Measurements from ENCODE around the gene CNOT11. TPM values are rescaled to one million over a fixed set of nuclear protein-coding genes. Genes with fewer than 3 reads are reported as not detected.

CNOT11 gene
- total RNA-seq, 1 donor from 2014 or later: 29.3 TPM

GRCh38 chr2:101299604-101300003, 46.9 kb downstream of the CNOT11 start:
- Histone ChIP-seq H3K4me3 (no peak overlapping the region), H3K4me1 (peaks cover 76% of the 10 kb centered on the region), H3K27ac (no peak overlapping the region), H3K27me3 (ENCODE audit: low read depth) (no peaks in the 10 kb centered on the region), H3K36me3 (peaks cover 24% of the 10 kb centered on the region), H3K9me3 (no peaks in the 10 kb centered on the region)
- intact Hi-C loops (cut with DNase I): no loop called here
- TF ChIP-seq CTCF (IDR thresholded peaks at IDR 0.05): no peak
- ATAC-seq (no peak), DNase-seq (no peak)

- H3K27me3 ChIP-seq (ENCODE audit: low read depth): no peaks in the 10 kb centered on the region
- H3K9me3 ChIP-seq: no peaks in the 10 kb centered on the region
- DNase-seq (no peak), ATAC-seq (no peak)
- TF ChIP-seq CTCF (IDR thresholded peaks at IDR 0.05): no peak
- intact Hi-C loops (cut with DNase I): no loop called here
- no peak overlapping the region for H3K27ac ChIP-seq
- peaks cover 76% of the 10 kb centered on the region for H3K4me1 ChIP-seq
- peak overlapping the region; percentile 4 for H3K4me3 ChIP-seq
- peaks cover 18% of the 10 kb centered on the region for H3K36me3 ChIP-seq
Observed at GRCh38 chr2:101300164-101300563, 47.5 kb downstream of the CNOT11 start.

GRCh38 chr2:101300836-101301235, 48.1 kb downstream of the CNOT11 start:
- no peak for TF ChIP-seq CTCF (IDR thresholded peaks at IDR 0.05)
- Histone ChIP-seq H3K4me3 (peak overlapping the region; percentile 4), H3K36me3 (peaks cover 17% of the 10 kb centered on the region), H3K27ac (no peak overlapping the region), H3K27me3 (ENCODE audit: low read depth) (no peaks in the 10 kb centered on the region), H3K9me3 (no peaks in the 10 kb centered on the region), H3K4me1 (peaks cover 79% of the 10 kb centered on the region)
- ATAC-seq: peak in 1 of 2 donors; percentile 38
- intact Hi-C loops (cut with DNase I): no loop called here
- no peak for DNase-seq

- Histone ChIP-seq H3K27me3 (ENCODE audit: low read depth) (no peaks in the 10 kb centered on the region), H3K4me3 (no peak overlapping the region), H3K36me3 (peaks cover 17% of the 10 kb centered on the region), H3K9me3 (no peaks in the 10 kb centered on the region), H3K4me1 (peaks cover 77% of the 10 kb centered on the region), H3K27ac (no peak overlapping the region)
- intact Hi-C loops (cut with DNase I): no loop called here
- TF ChIP-seq CTCF (IDR thresholded peaks at IDR 0.05): no peak
- DNase-seq: no peak
- ATAC-seq: no peak
Observed at GRCh38 chr2:101302016-101302415, 49.3 kb downstream of the CNOT11 start.

GRCh38 chr2:101303688-101304087, 51.0 kb downstream of the CNOT11 start:
- no peaks in the 10 kb centered on the region for H3K27me3 ChIP-seq (ENCODE audit: low read depth)
- intact Hi-C loops (cut with DNase I): no loop called here
- ATAC-seq (no peak), DNase-seq (no peak)
- peaks cover 17% of the 10 kb centered on the region for H3K36me3 ChIP-seq
- no peak overlapping the region for H3K27ac ChIP-seq
- TF ChIP-seq CTCF (IDR thresholded peaks at IDR 0.05): no peak
- peaks cover 74% of the 10 kb centered on the region for H3K4me1 ChIP-seq
- H3K9me3 ChIP-seq: no peaks in the 10 kb centered on the region
- H3K4me3 ChIP-seq: peak overlapping the region; percentile 93

- peak overlapping the region; percentile 93 for H3K4me3 ChIP-seq
- no peak overlapping the region for H3K27ac ChIP-seq
- no peak for TF ChIP-seq CTCF (IDR thresholded peaks at IDR 0.05)
- H3K4me1 ChIP-seq: peaks cover 70% of the 10 kb centered on the region
- DNase-seq (no peak), ATAC-seq (no peak)
- no peaks in the 10 kb centered on the region for H3K9me3 ChIP-seq
- intact Hi-C loops (cut with DNase I): no loop called here
- peaks cover 8% of the 10 kb centered on the region for H3K36me3 ChIP-seq
- H3K27me3 ChIP-seq (ENCODE audit: low read depth): no peaks in the 10 kb centered on the region
Observed at GRCh38 chr2:101305035-101305434, 52.3 kb downstream of the CNOT11 start.
